Measurements from ENCODE around the gene CPSF4.

CPSF4 gene

DNA sequence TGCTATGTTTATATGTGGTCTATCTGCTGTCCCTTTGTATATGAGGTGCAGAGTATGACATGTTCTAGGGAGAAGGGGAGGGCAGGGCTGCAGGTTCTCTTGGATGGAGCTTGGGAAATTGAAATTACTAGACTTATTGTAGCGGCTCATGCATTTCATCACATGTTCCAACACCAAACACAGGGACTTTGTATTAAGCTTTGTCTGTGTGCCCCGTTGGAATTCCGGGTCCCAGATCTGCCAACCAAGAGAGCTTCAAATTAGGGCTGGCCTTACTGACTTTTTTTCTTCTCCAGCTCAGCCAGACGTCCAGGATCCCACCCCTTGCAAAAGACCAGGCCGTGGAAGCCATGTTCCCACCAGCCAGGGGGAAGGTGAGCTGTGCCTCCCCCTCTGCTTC lies 37.4 kb downstream of the CPSF4 start (continued):
- TF ChIP-seq ZNF133 (tag by site-specific recombination; IDR thresholded peaks at IDR 0.05) = no peak
- TF ChIP-seq ZNF530 (tag by site-specific recombination; IDR thresholded peaks at IDR 0.05; ENCODE audit: low read depth) = no peak
- TF ChIP-seq, protein P1, sequence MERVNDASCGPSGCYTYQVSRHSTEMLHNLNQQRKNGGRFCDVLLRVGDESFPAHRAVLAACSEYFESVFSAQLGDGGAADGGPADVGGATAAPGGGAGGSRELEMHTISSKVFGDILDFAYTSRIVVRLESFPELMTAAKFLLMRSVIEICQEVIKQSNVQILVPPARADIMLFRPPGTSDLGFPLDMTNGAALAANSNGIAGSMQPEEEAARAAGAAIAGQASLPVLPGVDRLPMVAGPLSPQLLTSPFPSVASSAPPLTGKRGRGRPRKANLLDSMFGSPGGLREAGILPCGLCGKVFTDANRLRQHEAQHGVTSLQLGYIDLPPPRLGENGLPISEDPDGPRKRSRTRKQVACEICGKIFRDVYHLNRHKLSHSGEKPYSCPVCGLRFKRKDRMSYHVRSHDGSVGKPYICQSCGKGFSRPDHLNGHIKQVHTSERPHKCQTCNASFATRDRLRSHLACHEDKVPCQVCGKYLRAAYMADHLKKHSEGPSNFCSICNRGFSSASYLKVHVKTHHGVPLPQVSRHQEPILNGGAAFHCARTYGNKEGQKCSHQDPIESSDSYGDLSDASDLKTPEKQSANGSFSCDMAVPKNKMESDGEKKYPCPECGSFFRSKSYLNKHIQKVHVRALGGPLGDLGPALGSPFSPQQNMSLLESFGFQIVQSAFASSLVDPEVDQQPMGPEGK (tag by site-specific recombination; IDR thresholded peaks at IDR 0.05) = no peak
- TF ChIP-seq, protein P2, sequence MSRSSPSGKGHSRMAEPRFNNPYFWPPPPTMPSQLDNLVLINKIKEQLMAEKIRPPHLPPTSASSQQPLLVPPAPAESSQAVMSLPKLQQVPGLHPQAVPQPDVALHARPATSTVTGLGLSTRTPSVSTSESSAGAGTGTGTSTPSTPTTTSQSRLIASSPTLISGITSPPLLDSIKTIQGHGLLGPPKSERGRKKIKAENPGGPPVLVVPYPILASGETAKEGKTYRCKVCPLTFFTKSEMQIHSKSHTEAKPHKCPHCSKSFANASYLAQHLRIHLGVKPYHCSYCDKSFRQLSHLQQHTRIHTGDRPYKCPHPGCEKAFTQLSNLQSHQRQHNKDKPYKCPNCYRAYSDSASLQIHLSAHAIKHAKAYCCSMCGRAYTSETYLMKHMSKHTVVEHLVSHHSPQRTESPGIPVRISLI (tag by site-specific recombination; IDR thresholded peaks at IDR 0.05) = no peak
- no peak for TF ChIP-seq GLIS2 (tag by site-specific recombination; IDR thresholded peaks at IDR 0.05)
- no peak for TF ChIP-seq KLF1 (tag by site-specific recombination; IDR thresholded peaks at IDR 0.05)
- no peak for TF ChIP-seq ZNF138 (tag by site-specific recombination; IDR thresholded peaks at IDR 0.05; ENCODE audit: borderline replicate concordance)
- no peak for TF ChIP-seq ZNF423 (tag by site-specific recombination; IDR thresholded peaks at IDR 0.05)
- TF ChIP-seq ZNF664 (tag by site-specific recombination; IDR thresholded peaks at IDR 0.05) = no peak
- TF ChIP-seq ZNF670 (tag by site-specific recombination; IDR thresholded peaks at IDR 0.05; ENCODE audit: low read depth) = no peak
- TF ChIP-seq ZNF169 (tag by site-specific recombination; IDR thresholded peaks at IDR 0.05) = no peak

- H3K4me3 ChIP-seq (ENCODE audit: low read depth, low read length) = no peak overlapping the region
- no peaks in the 10 kb centered on the region for H3K4me1 ChIP-seq (ENCODE audit: control insufficient read depth, insufficient read depth, low read length)
- H3K9me3 ChIP-seq (ENCODE audit: control insufficient read depth, insufficient read depth, low read depth, low read length) = no peaks in the 10 kb centered on the region
- TF ChIP-seq HOXA7 (CRISPR knock-in tag; IDR thresholded peaks at IDR 0.05; ENCODE audit: borderline replicate concordance) = no peak
- peak; percentile 35 for TF ChIP-seq EGR2 (tag by site-specific recombination; IDR thresholded peaks at IDR 0.05; ENCODE audit: low read depth)
- TF ChIP-seq ZFHX2 (tag by site-specific recombination; conservative IDR thresholded peaks at IDR 0.05) = peak; percentile 27; the same call in 1 of the 2 replicates
- H3K36me3 ChIP-seq (ENCODE audit: control insufficient read depth in 2 of 2, insufficient read depth in 1 of 2, low read length in 2 of 2) = peaks cover 13 to 55% of the 10 kb centered on the region in 2 experiments
- ChIA-PET CTCF (interaction anchor here (0.6 to 0.9 kb wide), 3 partner anchors 12 to 545 kb away, joined by 3 to 5 read pairs (median 3); no protein-coding TSS in a partner anchor), POLR2A (no interaction called here)
- H3K27ac ChIP-seq (ENCODE audit: extremely low read depth, low read depth, low read length) = no peak overlapping the region
Observed at GRCh38 chr7:99478464-99479440, 40.0 kb downstream of the CPSF4 start.

GRCh38 chr7:99485094-99485493 lies 46.4 kb downstream of the CPSF4 start:
- POLR2A ChIA-PET = no interaction called here
- H3K36me3 ChIP-seq (ENCODE audit: control insufficient read depth in 2 of 2, insufficient read depth in 1 of 2, low read length in 2 of 2) = peaks cover 17 to 38% of the 10 kb centered on the region in 2 experiments
- CTCF ChIA-PET = no interaction called here
- TF ChIP-seq ZNF518A (tag by site-specific recombination; conservative IDR thresholded peaks at IDR 0.05; ENCODE audit: low read depth) (no peak), ZFHX2 (tag by site-specific recombination; conservative IDR thresholded peaks at IDR 0.05) (no peak), ZNF202 (tag by site-specific recombination; IDR thresholded peaks at IDR 0.05; ENCODE audit: borderline replicate concordance) (no peak), PRDM1 (tag by site-specific recombination; IDR thresholded peaks at IDR 0.05) (no peak), TRIM28 (IDR thresholded peaks at IDR 0.05; ENCODE audit: borderline replicate concordance, low read length) (no peak), ZNF138 (tag by site-specific recombination; IDR thresholded peaks at IDR 0.05; ENCODE audit: borderline replicate concordance) (no peak)
- TF ChIP-seq, protein P3, sequence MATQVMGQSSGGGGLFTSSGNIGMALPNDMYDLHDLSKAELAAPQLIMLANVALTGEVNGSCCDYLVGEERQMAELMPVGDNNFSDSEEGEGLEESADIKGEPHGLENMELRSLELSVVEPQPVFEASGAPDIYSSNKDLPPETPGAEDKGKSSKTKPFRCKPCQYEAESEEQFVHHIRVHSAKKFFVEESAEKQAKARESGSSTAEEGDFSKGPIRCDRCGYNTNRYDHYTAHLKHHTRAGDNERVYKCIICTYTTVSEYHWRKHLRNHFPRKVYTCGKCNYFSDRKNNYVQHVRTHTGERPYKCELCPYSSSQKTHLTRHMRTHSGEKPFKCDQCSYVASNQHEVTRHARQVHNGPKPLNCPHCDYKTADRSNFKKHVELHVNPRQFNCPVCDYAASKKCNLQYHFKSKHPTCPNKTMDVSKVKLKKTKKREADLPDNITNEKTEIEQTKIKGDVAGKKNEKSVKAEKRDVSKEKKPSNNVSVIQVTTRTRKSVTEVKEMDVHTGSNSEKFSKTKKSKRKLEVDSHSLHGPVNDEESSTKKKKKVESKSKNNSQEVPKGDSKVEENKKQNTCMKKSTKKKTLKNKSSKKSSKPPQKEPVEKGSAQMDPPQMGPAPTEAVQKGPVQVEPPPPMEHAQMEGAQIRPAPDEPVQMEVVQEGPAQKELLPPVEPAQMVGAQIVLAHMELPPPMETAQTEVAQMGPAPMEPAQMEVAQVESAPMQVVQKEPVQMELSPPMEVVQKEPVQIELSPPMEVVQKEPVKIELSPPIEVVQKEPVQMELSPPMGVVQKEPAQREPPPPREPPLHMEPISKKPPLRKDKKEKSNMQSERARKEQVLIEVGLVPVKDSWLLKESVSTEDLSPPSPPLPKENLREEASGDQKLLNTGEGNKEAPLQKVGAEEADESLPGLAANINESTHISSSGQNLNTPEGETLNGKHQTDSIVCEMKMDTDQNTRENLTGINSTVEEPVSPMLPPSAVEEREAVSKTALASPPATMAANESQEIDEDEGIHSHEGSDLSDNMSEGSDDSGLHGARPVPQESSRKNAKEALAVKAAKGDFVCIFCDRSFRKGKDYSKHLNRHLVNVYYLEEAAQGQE (tag by site-specific recombination; IDR thresholded peaks at IDR 0.05) = no peak

More at GRCh38 chr7:99485094-99485493, 46.4 kb downstream of the CPSF4 start:
- no peak overlapping the region for H3K27ac ChIP-seq (ENCODE audit: extremely low read depth, low read depth, low read length)
- H3K4me3 ChIP-seq (ENCODE audit: low read depth, low read length) = no peak overlapping the region
- no peaks in the 10 kb centered on the region for H3K4me1 ChIP-seq (ENCODE audit: control insufficient read depth, insufficient read depth, low read length)
- no peaks in the 10 kb centered on the region for H3K9me3 ChIP-seq (ENCODE audit: control insufficient read depth, insufficient read depth, low read depth, low read length)
